ENCODE results near the gene CAMK1D. TPM values are rescaled to one million over a fixed set of nuclear protein-coding genes. Genes with fewer than 3 reads are reported as not detected.
"Not testable (repeated sequence)": the region's sequence is repeated elsewhere in the genome, so short reads cannot be mapped to it uniquely, and the experiment has no call there.

CAMK1D gene
- total and polyA plus RNA-seq, 2 experiments from 2014 or later = 3.5 to 6.0 TPM

DNA sequence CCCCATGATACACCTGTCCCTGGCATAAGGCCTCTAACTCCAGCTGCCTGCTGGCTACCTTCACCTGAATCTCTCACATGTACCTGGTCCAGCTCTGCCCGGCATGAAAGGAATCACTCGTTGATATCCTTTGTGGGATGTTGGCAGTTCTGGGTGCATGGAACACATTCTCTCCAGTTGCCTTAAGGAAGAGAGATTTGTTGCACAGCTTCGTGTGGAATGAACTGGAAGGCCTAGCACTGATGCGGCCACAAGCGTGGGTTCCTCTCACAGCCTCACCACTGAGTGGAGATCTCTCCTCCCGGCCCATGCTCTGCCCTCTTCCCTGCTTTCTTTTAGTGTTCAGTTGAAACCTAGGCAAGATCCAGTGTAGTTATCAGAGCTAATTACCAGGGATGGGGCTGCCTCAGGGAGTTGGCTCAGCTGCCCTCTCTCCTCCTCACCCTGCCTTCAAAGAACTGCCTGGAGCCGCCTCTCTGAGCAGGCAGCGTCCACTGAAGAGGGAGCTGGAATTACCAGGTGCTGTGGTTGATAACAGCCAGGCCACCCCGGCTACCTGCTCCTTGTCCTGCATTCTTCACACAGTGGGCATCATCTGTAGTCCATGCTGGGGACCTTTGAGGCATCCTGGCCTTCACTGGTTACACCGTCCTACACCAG lies 457.9 kb downstream of the CAMK1D start:
- no peak overlapping the region for H3K27ac ChIP-seq
- no peaks in the 10 kb centered on the region for H4K20me1 ChIP-seq (ENCODE audit: insufficient read depth, poor library complexity, severe bottlenecking)
- H3K4me2 ChIP-seq = no peak overlapping the region
- no peaks in the 10 kb centered on the region for H3K9me3 ChIP-seq (ENCODE audit: low read depth)
- no peaks in the 10 kb centered on the region for H3K79me2 ChIP-seq
- TF ChIP-seq EZH2 (IDR thresholded peaks at IDR 0.05; ENCODE audit: borderline replicate concordance) = no peak
- TF ChIP-seq EZH2phosphoT487 (IDR thresholded peaks at IDR 0.05; ENCODE audit: low read depth, severe bottlenecking, unreplicated experiment) = no peak
- TF ChIP-seq, protein P1, sequence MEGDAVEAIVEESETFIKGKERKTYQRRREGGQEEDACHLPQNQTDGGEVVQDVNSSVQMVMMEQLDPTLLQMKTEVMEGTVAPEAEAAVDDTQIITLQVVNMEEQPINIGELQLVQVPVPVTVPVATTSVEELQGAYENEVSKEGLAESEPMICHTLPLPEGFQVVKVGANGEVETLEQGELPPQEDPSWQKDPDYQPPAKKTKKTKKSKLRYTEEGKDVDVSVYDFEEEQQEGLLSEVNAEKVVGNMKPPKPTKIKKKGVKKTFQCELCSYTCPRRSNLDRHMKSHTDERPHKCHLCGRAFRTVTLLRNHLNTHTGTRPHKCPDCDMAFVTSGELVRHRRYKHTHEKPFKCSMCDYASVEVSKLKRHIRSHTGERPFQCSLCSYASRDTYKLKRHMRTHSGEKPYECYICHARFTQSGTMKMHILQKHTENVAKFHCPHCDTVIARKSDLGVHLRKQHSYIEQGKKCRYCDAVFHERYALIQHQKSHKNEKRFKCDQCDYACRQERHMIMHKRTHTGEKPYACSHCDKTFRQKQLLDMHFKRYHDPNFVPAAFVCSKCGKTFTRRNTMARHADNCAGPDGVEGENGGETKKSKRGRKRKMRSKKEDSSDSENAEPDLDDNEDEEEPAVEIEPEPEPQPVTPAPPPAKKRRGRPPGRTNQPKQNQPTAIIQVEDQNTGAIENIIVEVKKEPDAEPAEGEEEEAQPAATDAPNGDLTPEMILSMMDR (IDR thresholded peaks at IDR 0.05; ENCODE audit: poor library complexity) = no peak
- no peaks in the 10 kb centered on the region for H3K4me1 ChIP-seq (ENCODE audit: insufficient read depth)
- H3K9me2 ChIP-seq (replicated peaks; ENCODE audit: insufficient read depth) = no peaks in the 10 kb centered on the region
- H3K4me3 ChIP-seq = no peak overlapping the region
- H3K36me3 ChIP-seq (replicated peaks; ENCODE audit: insufficient read depth, low read depth) = no peaks in the 10 kb centered on the region
- WGBS (ENCODE audit: low lambda C conversion rate, missing lambda C conversion rate) = 73% methylated on average over 10 of the region's 10 CpGs
- no peak for DNase-seq (ENCODE audit: low spot score)
- no peak overlapping the region for H2AFZ ChIP-seq
- H3K27me3 ChIP-seq = no peaks in the 10 kb centered on the region

DNA sequence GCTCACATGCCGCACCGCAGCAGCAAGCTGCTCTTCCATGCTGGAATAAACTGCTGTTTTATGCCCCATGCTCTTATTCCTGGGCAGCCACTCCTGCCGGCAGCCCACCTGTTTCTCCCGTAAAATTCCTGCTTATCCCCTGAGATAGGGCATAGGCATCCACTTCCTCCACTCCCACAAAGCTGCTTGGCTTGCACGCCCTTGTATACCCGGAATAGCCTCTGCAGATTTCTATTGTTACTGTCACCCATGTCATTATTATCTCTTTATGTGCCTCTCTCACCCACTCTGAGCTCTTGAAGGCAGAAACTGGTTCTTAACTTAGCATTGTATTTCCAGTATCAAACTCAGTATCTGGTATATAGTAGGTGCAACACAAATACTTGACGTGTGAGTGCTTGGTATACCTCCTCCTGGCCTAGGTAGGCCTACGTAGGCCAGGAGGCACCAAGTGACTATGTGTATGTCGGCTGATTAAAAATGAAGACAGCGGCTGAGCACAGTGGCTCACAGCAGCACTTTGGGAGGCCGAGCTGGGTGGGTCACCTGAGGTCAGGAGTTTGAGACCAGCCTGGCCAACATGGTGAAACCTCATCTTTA lies 458.8 kb downstream of the CAMK1D start:
- Histone ChIP-seq H3K9me3 (ENCODE audit: low read depth) (no peaks in the 10 kb centered on the region), H3K4me2 (no peak overlapping the region), H3K27ac (no peak overlapping the region), H2AFZ (no peak overlapping the region), H3K4me1 (ENCODE audit: insufficient read depth) (no peaks in the 10 kb centered on the region), H3K27me3 (no peaks in the 10 kb centered on the region), H3K9me2 (replicated peaks; ENCODE audit: insufficient read depth) (no peaks in the 10 kb centered on the region), H3K79me2 (no peaks in the 10 kb centered on the region), H4K20me1 (ENCODE audit: insufficient read depth, poor library complexity, severe bottlenecking) (no peaks in the 10 kb centered on the region), H3K36me3 (replicated peaks; ENCODE audit: insufficient read depth, low read depth) (no peaks in the 10 kb centered on the region), H3K4me3 (no peak overlapping the region)
- 91% methylated on average over 11 of the region's 11 CpGs for WGBS (ENCODE audit: low lambda C conversion rate, missing lambda C conversion rate)
- DNase-seq (ENCODE audit: low spot score) = no peak
- no peak for TF ChIP-seq EZH2phosphoT487 (IDR thresholded peaks at IDR 0.05; ENCODE audit: low read depth, severe bottlenecking, unreplicated experiment)
- TF ChIP-seq, protein P1 (IDR thresholded peaks at IDR 0.05; ENCODE audit: poor library complexity) = no peak
- no peak for TF ChIP-seq EZH2 (IDR thresholded peaks at IDR 0.05; ENCODE audit: borderline replicate concordance)

DNA sequence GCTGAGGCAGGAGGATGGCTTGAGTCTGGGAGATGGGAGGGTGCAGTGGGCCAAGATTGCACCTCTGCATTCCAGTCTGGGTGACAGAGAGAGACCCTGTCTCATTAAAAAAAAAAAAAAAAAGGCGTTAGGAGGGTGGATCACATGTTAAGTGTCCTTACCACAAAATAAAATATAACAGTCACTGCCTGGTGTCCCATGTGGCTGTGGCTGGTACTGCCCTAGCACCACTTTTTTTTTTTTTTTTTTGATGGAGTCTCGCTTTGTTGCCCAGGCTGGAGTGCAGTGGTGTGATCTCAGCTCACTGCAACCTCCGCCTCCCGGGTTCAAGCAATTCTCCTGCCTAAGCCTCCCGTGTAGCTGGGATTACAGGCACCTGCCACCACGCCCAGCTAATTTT lies 460.7 kb downstream of the CAMK1D start:
- 95% methylated on average over 6 of the region's 6 CpGs for WGBS (ENCODE audit: low lambda C conversion rate, missing lambda C conversion rate)
- not testable (repeated sequence) for H3K9me2 ChIP-seq (replicated peaks; ENCODE audit: insufficient read depth); H2AFZ ChIP-seq; H4K20me1 ChIP-seq (ENCODE audit: insufficient read depth, poor library complexity, severe bottlenecking); H3K4me1 ChIP-seq (ENCODE audit: insufficient read depth); H3K4me2 ChIP-seq; H3K79me2 ChIP-seq; H3K36me3 ChIP-seq (replicated peaks; ENCODE audit: insufficient read depth, low read depth); H3K27me3 ChIP-seq; H3K9me3 ChIP-seq (ENCODE audit: low read depth); H3K4me3 ChIP-seq; H3K27ac ChIP-seq; DNase-seq (ENCODE audit: low spot score)

DNA sequence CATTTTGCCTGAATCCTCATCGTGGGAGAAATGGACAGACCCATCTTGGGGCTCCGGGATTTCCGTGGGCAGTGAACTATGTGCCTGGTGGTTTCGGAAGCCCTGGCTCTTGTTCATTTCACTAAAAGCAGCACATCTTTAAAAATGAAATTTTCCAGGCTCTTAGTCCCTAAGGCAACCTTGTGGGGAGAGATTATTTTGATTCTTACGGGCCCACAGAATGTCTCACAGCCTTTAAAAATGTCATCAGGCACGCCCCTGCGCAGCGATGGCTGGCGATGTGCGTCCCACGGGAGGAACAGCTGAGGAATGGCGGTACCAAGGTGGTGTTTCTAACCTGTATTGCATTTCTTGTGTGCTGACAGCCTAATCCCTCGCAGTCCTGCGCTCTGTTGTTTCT lies 462.5 kb downstream of the CAMK1D start:
- H3K27ac ChIP-seq = no peak overlapping the region
- H3K4me2 ChIP-seq = peak overlapping the region; percentile 23
- H2AFZ ChIP-seq = no peak overlapping the region

More for the DNA sequence above, 462.5 kb downstream of the CAMK1D start:
- Histone ChIP-seq H3K4me3 (no peak overlapping the region), H4K20me1 (ENCODE audit: insufficient read depth, poor library complexity, severe bottlenecking) (no peaks in the 10 kb centered on the region), H3K9me2 (replicated peaks; ENCODE audit: insufficient read depth) (no peaks in the 10 kb centered on the region), H3K9me3 (ENCODE audit: low read depth) (no peaks in the 10 kb centered on the region), H3K4me1 (ENCODE audit: insufficient read depth) (no peaks in the 10 kb centered on the region), H3K79me2 (no peaks in the 10 kb centered on the region), H3K27me3 (no peaks in the 10 kb centered on the region), H3K36me3 (replicated peaks; ENCODE audit: insufficient read depth, low read depth) (no peaks in the 10 kb centered on the region)
- 50% methylated on average over 14 of the region's 14 CpGs for WGBS (ENCODE audit: low lambda C conversion rate, missing lambda C conversion rate)
- no peak for DNase-seq (ENCODE audit: low spot score)
- TF ChIP-seq EZH2 (IDR thresholded peaks at IDR 0.05; ENCODE audit: borderline replicate concordance) (no peak), EZH2phosphoT487 (IDR thresholded peaks at IDR 0.05; ENCODE audit: low read depth, severe bottlenecking, unreplicated experiment) (no peak)
- TF ChIP-seq, protein P1 (IDR thresholded peaks at IDR 0.05; ENCODE audit: poor library complexity) = no peak

All from hepatocyte (in vitro differentiated cells).